ENCODE data around the gene UNC5B.

DNA sequence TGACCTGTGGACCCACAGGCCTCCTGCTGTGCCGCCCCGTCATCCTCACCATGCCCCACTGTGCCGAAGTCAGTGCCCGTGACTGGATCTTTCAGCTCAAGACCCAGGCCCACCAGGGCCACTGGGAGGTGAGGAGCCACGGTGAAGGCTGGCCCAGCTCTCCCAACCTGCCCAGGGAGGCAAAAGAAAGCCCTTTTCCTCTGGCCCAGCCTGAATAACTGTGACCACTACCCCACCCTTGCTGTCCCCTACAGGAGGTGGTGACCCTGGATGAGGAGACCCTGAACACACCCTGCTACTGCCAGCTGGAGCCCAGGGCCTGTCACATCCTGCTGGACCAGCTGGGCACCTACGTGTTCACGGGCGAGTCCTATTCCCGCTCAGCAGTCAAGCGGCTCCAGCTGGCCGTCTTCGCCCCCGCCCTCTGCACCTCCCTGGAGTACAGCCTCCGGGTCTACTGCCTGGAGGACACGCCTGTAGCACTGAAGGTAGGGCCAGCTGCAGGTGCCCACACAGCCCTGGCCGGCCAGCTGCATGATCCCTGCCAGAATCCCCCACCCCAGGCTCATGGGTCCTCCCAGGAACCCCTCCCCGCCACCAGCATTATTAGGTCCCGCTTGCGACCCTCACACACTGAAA, 81.2 kb downstream of the UNC5B start:
- TF ChIP-seq EZH2 (IDR thresholded peaks at IDR 0.05), result no peak
- TF ChIP-seq, protein P1, sequence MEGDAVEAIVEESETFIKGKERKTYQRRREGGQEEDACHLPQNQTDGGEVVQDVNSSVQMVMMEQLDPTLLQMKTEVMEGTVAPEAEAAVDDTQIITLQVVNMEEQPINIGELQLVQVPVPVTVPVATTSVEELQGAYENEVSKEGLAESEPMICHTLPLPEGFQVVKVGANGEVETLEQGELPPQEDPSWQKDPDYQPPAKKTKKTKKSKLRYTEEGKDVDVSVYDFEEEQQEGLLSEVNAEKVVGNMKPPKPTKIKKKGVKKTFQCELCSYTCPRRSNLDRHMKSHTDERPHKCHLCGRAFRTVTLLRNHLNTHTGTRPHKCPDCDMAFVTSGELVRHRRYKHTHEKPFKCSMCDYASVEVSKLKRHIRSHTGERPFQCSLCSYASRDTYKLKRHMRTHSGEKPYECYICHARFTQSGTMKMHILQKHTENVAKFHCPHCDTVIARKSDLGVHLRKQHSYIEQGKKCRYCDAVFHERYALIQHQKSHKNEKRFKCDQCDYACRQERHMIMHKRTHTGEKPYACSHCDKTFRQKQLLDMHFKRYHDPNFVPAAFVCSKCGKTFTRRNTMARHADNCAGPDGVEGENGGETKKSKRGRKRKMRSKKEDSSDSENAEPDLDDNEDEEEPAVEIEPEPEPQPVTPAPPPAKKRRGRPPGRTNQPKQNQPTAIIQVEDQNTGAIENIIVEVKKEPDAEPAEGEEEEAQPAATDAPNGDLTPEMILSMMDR (IDR thresholded peaks at IDR 0.05 in 2 of 3, conservative IDR thresholded peaks at IDR 0.05 in 1 of 3; ENCODE audit: borderline replicate concordance in 1 of 3, insufficient read depth in 1 of 3, low read depth in 2 of 3, low read length in 2 of 3), result no peak
- no peak for TF ChIP-seq POLR2A (IDR thresholded peaks at IDR 0.05; ENCODE audit: borderline replicate concordance, extremely low read depth, insufficient read depth, insufficient read length)
- TF ChIP-seq FOSL1 (IDR thresholded peaks at IDR 0.05; ENCODE audit: low read depth), result no peak
- TF ChIP-seq SP1 (IDR thresholded peaks at IDR 0.05; ENCODE audit: low read depth), result no peak
- TF ChIP-seq ZBTB33 (IDR thresholded peaks at IDR 0.05; ENCODE audit: extremely low read depth, insufficient replicate concordance, low read length), result no peak
- no peak for TF ChIP-seq EZH2phosphoT487 (IDR thresholded peaks at IDR 0.05; ENCODE audit: borderline replicate concordance)
- no peak for TF ChIP-seq CEBPB (IDR thresholded peaks at IDR 0.05; ENCODE audit: low read depth)
- no peak for TF ChIP-seq POLR2AphosphoS5 (IDR thresholded peaks at IDR 0.05; ENCODE audit: low read depth, low read length)
- no peak for TF ChIP-seq ELF1 (IDR thresholded peaks at IDR 0.05; ENCODE audit: borderline replicate concordance, low read depth)
- TF ChIP-seq, protein P2, sequence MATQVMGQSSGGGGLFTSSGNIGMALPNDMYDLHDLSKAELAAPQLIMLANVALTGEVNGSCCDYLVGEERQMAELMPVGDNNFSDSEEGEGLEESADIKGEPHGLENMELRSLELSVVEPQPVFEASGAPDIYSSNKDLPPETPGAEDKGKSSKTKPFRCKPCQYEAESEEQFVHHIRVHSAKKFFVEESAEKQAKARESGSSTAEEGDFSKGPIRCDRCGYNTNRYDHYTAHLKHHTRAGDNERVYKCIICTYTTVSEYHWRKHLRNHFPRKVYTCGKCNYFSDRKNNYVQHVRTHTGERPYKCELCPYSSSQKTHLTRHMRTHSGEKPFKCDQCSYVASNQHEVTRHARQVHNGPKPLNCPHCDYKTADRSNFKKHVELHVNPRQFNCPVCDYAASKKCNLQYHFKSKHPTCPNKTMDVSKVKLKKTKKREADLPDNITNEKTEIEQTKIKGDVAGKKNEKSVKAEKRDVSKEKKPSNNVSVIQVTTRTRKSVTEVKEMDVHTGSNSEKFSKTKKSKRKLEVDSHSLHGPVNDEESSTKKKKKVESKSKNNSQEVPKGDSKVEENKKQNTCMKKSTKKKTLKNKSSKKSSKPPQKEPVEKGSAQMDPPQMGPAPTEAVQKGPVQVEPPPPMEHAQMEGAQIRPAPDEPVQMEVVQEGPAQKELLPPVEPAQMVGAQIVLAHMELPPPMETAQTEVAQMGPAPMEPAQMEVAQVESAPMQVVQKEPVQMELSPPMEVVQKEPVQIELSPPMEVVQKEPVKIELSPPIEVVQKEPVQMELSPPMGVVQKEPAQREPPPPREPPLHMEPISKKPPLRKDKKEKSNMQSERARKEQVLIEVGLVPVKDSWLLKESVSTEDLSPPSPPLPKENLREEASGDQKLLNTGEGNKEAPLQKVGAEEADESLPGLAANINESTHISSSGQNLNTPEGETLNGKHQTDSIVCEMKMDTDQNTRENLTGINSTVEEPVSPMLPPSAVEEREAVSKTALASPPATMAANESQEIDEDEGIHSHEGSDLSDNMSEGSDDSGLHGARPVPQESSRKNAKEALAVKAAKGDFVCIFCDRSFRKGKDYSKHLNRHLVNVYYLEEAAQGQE (IDR thresholded peaks at IDR 0.05; ENCODE audit: low read depth), result no peak

Data from HCT116 (cell line).